EL (cell line): ENCODE data around the gene KCNN4.
"Not testable (repeated sequence)": the region's sequence is repeated elsewhere in the genome, so short reads cannot be mapped to it uniquely, and the experiment has no call there.

Source experiments
- DNase-seq: peaks from one replicate; pipeline ENCODE4 v3.0.0-alpha.2; 2016

KCNN4 gene

DNA sequence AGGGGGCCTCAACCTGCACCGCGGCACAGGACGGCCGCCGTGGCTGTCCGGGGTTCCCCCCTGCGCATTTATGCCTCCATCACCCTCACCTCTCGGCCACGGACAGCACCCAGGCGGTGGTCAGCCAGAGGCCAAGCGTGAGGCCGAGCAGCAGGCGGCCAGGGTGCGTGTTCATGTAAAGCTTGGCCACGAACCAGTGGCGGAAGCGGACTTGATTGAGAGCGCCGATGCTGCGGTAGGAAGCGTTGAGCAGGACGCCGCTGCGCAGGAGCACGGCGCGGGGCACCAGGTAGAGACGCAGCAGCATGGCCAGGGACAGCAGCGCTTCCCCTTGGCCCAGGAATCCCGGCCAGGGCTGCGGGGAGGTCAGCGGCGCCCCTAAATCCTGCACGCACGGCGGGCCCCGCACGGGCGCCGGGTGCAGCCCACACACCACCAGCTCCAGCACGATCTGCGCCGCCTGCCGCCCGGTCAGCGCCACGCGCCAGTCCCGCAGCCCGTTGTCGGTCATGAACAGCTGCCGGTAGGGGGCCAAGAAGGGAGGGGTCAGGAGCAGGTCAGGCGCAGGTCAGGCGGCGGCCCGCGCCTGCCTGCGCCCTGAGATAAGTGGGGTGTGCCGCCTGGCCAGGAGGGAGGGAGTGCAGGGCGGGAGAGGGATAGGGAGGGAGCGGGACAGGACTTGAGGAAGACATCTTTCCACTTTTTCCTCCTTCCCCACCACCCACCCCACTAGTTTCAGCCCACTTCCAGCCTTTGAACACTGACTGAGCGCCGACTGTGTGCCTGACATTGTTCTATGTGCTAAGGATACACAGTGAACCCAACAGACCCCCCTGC is 6.5 kb downstream of the KCNN4 start:
- DNase-seq: peak; percentile 69

DNA sequence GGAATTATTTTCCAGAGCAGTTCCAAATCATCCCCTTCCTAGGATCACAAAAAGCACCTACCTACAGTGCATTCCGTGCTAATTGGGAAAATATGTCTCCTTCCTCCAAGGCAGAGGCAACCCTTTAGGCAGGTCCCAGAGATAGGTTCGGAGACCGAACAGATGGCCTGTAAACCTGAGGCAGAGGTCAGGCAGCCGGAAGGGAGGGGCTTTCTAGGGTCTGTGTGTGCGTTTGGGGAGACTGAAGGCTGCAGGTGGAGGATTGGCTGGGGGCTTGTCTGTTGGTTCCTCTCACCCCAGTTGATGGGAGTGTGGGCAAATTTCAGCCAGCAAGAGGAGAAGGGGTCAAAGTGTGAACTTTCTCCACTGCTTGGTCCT is 7.1 kb downstream of the KCNN4 start:
- no peak for DNase-seq

- no peak for DNase-seq
Observed at GRCh38 chr19:43769256-43769655, 11.5 kb downstream of the KCNN4 start.

GRCh38 chr19:43768273-43769050 is 12.3 kb downstream of the KCNN4 start:
- DNase-seq: no peak

DNA sequence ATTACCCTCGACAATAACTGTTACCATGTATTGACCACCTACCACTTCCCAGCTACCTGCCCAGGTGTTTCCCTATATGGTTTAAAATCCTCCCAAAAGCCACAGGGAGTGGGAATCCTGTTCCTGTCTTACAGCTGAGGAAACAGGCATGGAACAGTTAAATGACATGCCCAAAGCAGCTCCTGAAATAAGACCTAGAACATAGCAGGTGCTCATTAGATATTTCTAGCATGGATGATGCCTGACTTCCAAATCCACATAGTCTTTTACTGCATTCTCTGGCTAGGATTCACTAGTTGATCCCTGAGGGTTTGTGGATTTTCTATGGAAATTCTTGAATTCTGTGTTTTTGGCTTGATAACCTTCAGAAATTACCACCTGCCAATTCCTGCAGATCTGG is 13.0 kb downstream of the KCNN4 start:
- no peak for DNase-seq

- no peak for DNase-seq
Observed at GRCh38 chr19:43767316-43767715, 13.5 kb downstream of the KCNN4 start.

DNA sequence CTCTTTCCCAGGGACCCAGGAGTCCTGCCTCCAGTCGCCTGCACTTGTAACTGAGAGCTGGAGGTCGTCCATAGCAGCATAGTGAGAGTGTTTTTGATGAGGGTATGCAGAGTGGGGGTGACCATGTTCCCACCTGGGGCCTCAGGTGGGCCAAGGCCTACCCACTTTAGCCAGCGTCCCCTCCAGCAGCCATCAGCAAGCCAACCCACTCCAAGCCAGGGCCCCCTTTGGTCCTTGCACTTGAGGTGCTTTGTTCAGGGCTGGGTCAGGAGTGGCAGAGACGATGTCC is 14.1 kb downstream of the KCNN4 start:
- no peak for DNase-seq

- peak; percentile 99 for DNase-seq
Observed at GRCh38 chr19:43765109-43765876, 15.5 kb downstream of the KCNN4 start.

DNA sequence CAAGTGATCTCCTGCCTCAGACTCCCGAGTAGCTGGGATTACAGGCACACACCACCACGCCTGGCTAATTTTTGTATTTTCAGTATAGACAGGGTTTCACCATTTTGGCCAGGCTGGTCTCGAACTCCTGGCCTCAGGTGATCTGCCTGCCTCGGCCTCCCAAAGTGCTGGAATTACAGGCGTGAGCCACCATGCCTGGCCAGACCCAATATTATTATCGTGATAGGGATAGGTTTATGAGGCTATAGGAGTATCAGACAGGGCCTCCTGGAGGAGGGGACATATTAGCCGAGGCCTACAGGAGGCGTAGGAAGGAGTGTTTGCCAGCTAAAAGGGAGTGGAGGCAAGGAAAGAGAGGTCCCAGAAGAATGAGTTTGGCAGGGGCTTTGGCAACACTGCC is 16.1 kb downstream of the KCNN4 start:
- not testable (repeated sequence) for DNase-seq

GRCh38 chr19:43763473-43763939 is 17.3 kb downstream of the KCNN4 start:
- peak; percentile 41 for DNase-seq

GRCh38 chr19:43762814-43763213 is 18.0 kb downstream of the KCNN4 start:
- no peak for DNase-seq

- no peak for DNase-seq
Observed at GRCh38 chr19:43760941-43761340, 19.8 kb downstream of the KCNN4 start.

GRCh38 chr19:43759515-43759914 is 21.3 kb downstream of the KCNN4 start:
- DNase-seq: peak; percentile 91

DNA sequence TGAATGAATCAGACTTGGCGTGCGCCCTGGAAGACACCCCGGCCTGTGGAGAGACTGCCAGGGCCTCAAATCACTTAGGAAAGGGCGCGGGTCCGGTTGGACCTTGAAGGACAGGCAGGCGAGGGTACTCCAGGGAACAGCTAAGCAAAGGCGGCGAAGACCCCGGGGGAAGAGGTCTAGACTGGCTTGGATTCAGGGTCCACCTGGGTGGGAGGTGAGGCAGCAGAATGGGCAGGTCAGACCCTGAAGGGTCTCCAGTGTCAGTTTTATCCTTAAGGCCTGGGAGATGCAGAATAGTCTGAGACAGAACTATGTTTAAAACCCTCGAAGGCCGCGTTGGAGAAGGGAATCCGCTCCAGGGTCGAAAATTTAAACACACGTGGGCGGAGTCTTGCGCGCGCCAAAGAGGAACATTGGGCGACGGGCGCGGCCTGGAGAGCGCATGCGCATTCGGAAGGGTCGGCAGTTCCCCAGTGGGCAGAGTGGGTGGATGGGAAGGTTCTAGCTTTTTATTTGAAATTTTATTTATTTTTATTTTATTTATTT is 25.4 kb downstream of the KCNN4 start:
- peak; percentile 75 for DNase-seq

- DNase-seq: peak; percentile 98
Observed at GRCh38 chr19:43754503-43755255, 26.1 kb downstream of the KCNN4 start, which contains the start of gene SMG9. SMG9 (minus strand) TSS chr19:43754962; CDS start chr19:43750741, 4,221 bp downstream.

DNA sequence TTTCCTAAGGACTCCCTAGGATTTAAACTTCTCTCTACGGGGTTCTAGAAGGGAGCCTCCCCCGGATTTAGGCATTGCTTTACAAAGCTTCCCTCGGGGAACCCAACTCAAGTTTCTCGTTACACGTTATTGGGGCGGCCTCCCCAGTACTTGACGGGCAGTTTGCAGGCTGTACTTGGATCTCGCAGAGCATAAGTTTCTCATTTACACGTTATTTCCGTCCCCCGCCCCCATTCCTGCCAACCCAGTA is 26.6 kb downstream of the KCNN4 start:
- no peak for DNase-seq

- DNase-seq: no peak
Observed at GRCh38 chr19:43752287-43752875, 28.4 kb downstream of the KCNN4 start.

GRCh38 chr19:43751466-43752220 is 29.1 kb downstream of the KCNN4 start:
- DNase-seq: peak; percentile 33

- no peak for DNase-seq
Observed at GRCh38 chr19:43749898-43750297, 30.9 kb downstream of the KCNN4 start.

DNA sequence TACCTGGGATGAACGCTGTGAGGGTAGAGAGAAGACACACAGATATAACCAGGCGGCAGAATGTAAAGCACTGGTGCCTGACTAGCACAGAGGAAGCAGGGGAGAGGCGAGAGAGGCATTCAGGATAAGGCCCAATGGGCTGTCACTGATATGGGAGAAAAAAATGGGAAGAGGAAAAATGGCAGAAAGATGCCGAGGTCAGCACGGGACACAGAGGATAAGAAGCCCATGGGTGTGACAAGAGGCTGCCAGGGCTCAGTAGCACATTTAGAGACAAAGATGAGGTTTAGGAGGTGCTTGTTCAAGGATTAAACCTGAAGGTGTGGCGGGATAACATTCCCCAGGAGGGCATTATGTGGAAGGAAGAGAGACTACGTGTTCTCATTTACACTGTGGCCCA is 31.6 kb downstream of the KCNN4 start:
- DNase-seq: no peak

GRCh38 chr19:43748685-43749084 is 32.1 kb downstream of the KCNN4 start:
- DNase-seq: no peak

DNA sequence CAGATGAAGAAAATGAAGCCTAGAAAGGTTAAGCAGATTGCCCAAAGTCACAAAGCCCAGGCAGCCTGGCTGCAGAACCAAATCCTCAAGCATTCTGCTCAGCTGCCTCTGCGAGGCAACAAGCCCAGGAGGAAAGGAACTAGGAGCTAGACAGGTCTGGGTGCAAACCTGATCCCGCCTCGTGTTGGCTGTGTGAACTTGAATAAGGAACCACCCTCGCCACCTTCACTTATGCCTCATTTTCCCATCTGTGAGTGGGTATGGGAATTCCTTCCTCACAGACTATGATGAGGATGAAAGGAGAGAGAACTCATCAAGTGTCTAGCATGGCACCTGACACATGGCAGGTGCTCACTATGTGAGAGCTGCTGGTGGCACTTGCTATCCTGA is 32.6 kb downstream of the KCNN4 start:
- DNase-seq: no peak
